Naive B cell (primary cell): ENCODE data around the gene THRAP3. TPM values are rescaled to one million over a fixed set of nuclear protein-coding genes. Genes with fewer than 3 reads are reported as not detected.
"Not testable (repeated sequence)": the region's sequence is repeated elsewhere in the genome, so short reads cannot be mapped to it uniquely, and the experiment has no call there.

Experiments
- ATAC-seq, 2 donors: fragments of 150-1000 bp; cut with Tn5 transposase; 2 replicates each; pipeline ENCODE4 v1.10.0; 2021; ENCODE audit warnings: low read depth in 2 of 2, mild to moderate bottlenecking in 2 of 2, moderate library complexity in 2 of 2
- DNase-seq: peaks from one replicate; pipeline ENCODE4 v3.0.0; 2022
- H3K27ac Mint-ChIP-seq, 6 donors: one replicate each; pipeline ENCODE4 v1.8.0; 2020 to 2022; ENCODE audit warnings: mild to moderate bottlenecking in 6 of 6, mixed read lengths in 6 of 6, moderate library complexity in 5 of 6, inconsistent platforms in 2 of 6
- H3K27me3 Mint-ChIP-seq, 3 donors: one replicate each; pipeline ENCODE4 v1.8.0; 2021 to 2022; ENCODE audit warnings: mixed read lengths in 3 of 3, mild to moderate bottlenecking in 1 of 3
- H3K36me3 Mint-ChIP-seq, 2 donors: one replicate each; pipeline ENCODE4 v1.8.0; 2020 to 2022; ENCODE audit warnings: mixed read lengths in 2 of 2, inconsistent platforms in 1 of 2, mild to moderate bottlenecking in 1 of 2
- H3K4me1 Mint-ChIP-seq, 3 donors: one replicate each; pipeline ENCODE4 v1.8.0; 2020 to 2022; ENCODE audit warnings: mixed read lengths in 3 of 3, inconsistent platforms in 1 of 3, mild to moderate bottlenecking in 1 of 3, moderate library complexity in 1 of 3
- H3K4me3 Mint-ChIP-seq, 8 donors: one replicate each; pipeline ENCODE4 v1.8.0; 2020 to 2022; ENCODE audit warnings: mild to moderate bottlenecking in 8 of 8, mixed read lengths in 8 of 8, moderate library complexity in 8 of 8, inconsistent platforms in 2 of 8
- H3K9me3 Mint-ChIP-seq, 7 donors: one replicate each; pipeline ENCODE4 v1.8.0; 2020 to 2022; ENCODE audit warnings: mixed read lengths in 7 of 7, mild to moderate bottlenecking in 5 of 7, inconsistent platforms in 2 of 7, moderate library complexity in 1 of 7
- polyA plus RNA-seq, 6 donors: library from polyadenylated mRNA; unstranded; fragments of 300-500 nt; fragmentation: Illumina TruSeq; gene quantifications; one replicate each; pipeline ENCODE4 v1.2.3, GENCODE V29; 2021; ENCODE audit warnings: low read depth in 6 of 6

Gene THRAP3
- polyA plus RNA-seq, 6 donors from 2014 or later: 109 to 142 (median 131) TPM

GRCh38 chr1:36247538-36247937 is 23.3 kb downstream of the THRAP3 start:
- Mint-ChIP-seq H3K27me3 (no peaks in the 10 kb centered on the region), H3K9me3 (peaks cover 0 to 2% (median 0%) of the 10 kb centered on the region in 7 donors), H3K27ac (peak overlapping the region in 2 of 6 donors; percentile 76 to 79), H3K4me3 (peak overlapping the region in 1 of 8 donors; percentile 83), H3K4me1 (peaks cover 40 to 65% (median 54%) of the 10 kb centered on the region in 3 donors), H3K36me3 (peaks cover 4 to 19% of the 10 kb centered on the region in 2 donors)
- DNase-seq (no peak), ATAC-seq (no peak)

GRCh38 chr1:36248250-36248894 is 24.1 kb downstream of the THRAP3 start:
- Mint-ChIP-seq H3K4me3 (peak overlapping the region in 3 of 8 donors; percentile 29 to 76 (median 45)), H3K27ac (peak overlapping the region; percentile 23 to 91 (median 78)), H3K36me3 (peaks cover 4 to 19% of the 10 kb centered on the region in 2 donors), H3K9me3 (peaks cover 0 to 2% (median 0%) of the 10 kb centered on the region in 7 donors), H3K27me3 (no peaks in the 10 kb centered on the region), H3K4me1 (peaks cover 45 to 67% (median 54%) of the 10 kb centered on the region in 3 donors)
- ATAC-seq: no peak
- no peak for DNase-seq

DNA sequence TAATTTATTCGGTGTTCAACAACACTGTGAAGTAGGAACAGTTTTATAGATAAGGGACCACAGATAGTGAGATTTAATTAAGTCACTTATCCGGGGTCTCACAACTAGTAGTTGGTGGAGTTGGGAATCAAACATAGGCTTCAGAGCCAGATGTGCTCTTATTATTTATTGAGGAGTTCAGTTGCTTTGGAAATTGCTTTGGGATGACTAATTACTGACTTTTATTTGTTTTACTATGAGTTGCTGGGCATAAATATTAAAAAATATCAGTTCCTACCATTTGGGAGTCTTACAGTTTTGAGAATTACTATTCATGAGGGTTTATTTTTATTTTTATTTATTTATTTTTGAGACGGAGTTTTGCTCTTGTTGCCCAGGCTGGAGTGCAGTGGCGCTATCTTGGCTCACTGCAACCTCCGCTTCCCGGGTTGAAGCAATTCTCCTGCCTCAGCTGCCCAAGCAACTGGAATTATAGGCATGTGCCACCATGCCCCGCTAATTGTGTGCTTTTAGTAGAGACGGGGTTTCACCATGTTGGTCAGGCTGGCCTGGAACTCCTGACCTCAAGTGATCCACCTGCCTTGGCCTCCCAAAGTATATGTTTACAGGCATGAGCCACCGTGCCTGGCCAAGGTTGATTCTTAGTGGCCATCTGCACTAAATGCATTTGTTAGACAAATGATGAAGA is 27.7 kb downstream of the THRAP3 start:
- no peak for ATAC-seq
- H3K9me3 Mint-ChIP-seq: peaks cover 0 to 4% (median under 1%) of the 10 kb centered on the region in 7 donors
- H3K36me3 Mint-ChIP-seq: peaks cover 2 to 13% of the 10 kb centered on the region in 2 donors
- no peak overlapping the region for H3K4me3 Mint-ChIP-seq
- no peak for DNase-seq
- peak overlapping the region in 4 of 6 donors; percentile 34 to 78 (median 51) for H3K27ac Mint-ChIP-seq
- peaks cover 54 to 82% (median 67%) of the 10 kb centered on the region in 3 donors for H3K4me1 Mint-ChIP-seq
- H3K27me3 Mint-ChIP-seq: no peaks in the 10 kb centered on the region

- H3K9me3 Mint-ChIP-seq, ATAC-seq, H3K27me3 Mint-ChIP-seq, DNase-seq, H3K4me3 Mint-ChIP-seq: not testable (repeated sequence)
- H3K4me1 Mint-ChIP-seq: peaks cover 59 to 85% (median 72%) of the 10 kb centered on the region in 3 donors
- H3K27ac Mint-ChIP-seq: peak overlapping the region in 1 of 6 donors; percentile 34
- H3K36me3 Mint-ChIP-seq: peaks cover 7 to 18% of the 10 kb centered on the region in 2 donors
Observed at GRCh38 chr1:36252482-36252824, 28.2 kb downstream of the THRAP3 start.

DNA sequence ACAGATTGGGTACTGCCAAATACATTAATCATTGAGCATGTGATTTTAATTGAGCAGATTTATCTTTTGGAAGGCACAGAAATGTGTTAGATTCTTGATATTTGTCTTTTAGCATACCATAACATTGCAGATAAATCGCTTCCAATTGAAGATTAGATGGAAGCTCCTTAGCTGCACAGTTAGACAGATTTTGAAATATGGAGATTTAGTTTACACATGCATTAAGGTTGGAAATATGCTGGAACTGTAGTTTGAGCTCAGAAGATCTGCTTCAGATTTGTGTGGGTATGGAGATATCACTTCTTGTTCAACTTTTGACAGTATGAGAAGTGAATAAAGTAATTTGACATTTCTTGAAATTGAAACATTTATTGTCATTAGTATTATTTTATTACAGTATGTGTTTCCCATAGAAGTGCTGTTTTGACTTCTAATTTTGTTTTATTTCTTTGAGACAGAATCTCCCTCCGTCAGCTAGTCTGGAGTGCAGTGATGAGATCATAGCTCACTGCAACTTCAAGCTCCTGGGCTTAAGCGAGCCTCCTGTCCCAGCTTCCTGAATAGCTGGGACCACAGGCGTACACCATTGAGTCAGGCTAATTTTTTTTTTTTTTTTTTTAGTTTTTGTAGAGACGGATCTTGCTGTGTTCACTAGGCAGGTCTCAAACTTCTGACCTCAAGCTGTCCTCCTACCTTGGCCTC is 29.1 kb downstream of the THRAP3 start:
- ATAC-seq (no peak), DNase-seq (no peak)
- Mint-ChIP-seq H3K27ac (peak overlapping the region in 5 of 6 donors; percentile 32 to 78 (median 51)), H3K36me3 (peaks cover 13 to 20% of the 10 kb centered on the region in 2 donors), H3K27me3 (no peaks in the 10 kb centered on the region), H3K4me1 (peaks cover 62 to 85% (median 72%) of the 10 kb centered on the region in 3 donors), H3K4me3 (peak overlapping the region in 3 of 8 donors; percentile 1 to 34 (median 10)), H3K9me3 (peaks cover 0 to 6% (median 2%) of the 10 kb centered on the region in 7 donors)

- Mint-ChIP-seq H3K9me3 (peaks cover 0 to 5% (median 2%) of the 10 kb centered on the region in 7 donors), H3K27ac (peak overlapping the region; percentile 83 to 96 (median 94)), H3K27me3 (no peaks in the 10 kb centered on the region), H3K4me1 (peaks cover 42 to 81% (median 56%) of the 10 kb centered on the region in 3 donors), H3K4me3 (peak overlapping the region; percentile 27 to 88 (median 78)), H3K36me3 (peaks cover 11 to 13% of the 10 kb centered on the region in 2 donors)
- DNase-seq (peak; percentile 20), ATAC-seq (peak; percentile 59 to 65)
Observed at GRCh38 chr1:36256558-36257374, 32.5 kb downstream of the THRAP3 start.

DNA sequence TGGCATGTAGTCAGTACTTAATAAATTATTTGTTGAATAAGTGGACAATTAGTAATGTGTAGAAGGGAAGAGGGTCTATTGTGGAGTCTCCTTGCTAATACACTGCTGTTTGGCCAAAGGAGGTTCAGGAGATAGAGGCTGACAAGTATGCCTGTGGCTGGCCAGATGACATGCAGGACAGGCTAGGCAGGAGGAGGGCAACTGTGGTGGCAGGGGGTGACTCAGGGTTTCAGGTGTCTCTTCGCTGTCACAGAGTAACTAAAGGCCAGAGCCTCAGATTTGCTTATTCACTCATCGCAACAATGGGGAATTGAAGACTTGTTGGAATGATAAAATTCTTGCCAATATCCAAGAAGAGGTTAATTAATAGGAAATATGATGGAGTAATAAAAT is 33.1 kb downstream of the THRAP3 start:
- peaks cover 47 to 77% (median 59%) of the 10 kb centered on the region in 3 donors for H3K4me1 Mint-ChIP-seq
- H3K36me3 Mint-ChIP-seq: peaks cover 11 to 13% of the 10 kb centered on the region in 2 donors
- peak overlapping the region; percentile 27 to 88 (median 78) for H3K4me3 Mint-ChIP-seq
- DNase-seq (no peak), ATAC-seq (peak; percentile 29)
- peaks cover 0 to 5% (median 2%) of the 10 kb centered on the region in 7 donors for H3K9me3 Mint-ChIP-seq
- no peaks in the 10 kb centered on the region for H3K27me3 Mint-ChIP-seq
- peak overlapping the region; percentile 83 to 96 (median 94) for H3K27ac Mint-ChIP-seq

GRCh38 chr1:36258960-36259344 is 34.7 kb downstream of the THRAP3 start:
- DNase-seq: no peak
- Mint-ChIP-seq H3K27ac (peak overlapping the region in 5 of 6 donors; percentile 61 to 96 (median 90)), H3K27me3 (no peaks in the 10 kb centered on the region), H3K36me3 (peaks cover 11 to 13% of the 10 kb centered on the region in 2 donors), H3K4me1 (peaks cover 46 to 74% (median 66%) of the 10 kb centered on the region in 3 donors), H3K4me3 (peak overlapping the region in 3 of 8 donors; percentile 66 to 88 (median 80)), H3K9me3 (peaks cover 0 to 5% (median 2%) of the 10 kb centered on the region in 7 donors)
- no peak for ATAC-seq

DNA sequence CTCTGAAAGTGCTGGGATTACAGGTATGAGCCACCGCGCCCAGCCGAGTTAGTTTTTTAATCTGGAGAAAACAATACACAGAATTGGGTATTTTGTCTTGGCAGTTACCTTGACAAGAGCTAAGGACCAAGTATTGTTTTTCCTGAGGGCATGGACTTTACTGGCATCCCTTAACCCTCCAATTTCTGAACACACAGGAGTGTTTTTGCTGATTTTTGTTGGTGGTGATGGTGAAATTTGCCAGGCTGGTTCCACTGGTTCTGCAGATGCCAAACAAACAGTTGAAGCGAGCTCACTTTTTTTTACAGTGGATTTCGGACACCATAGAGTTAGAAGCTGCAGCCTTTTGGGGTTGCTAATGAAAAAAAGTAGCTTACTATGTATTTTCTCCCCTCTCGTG is 44.7 kb downstream of the THRAP3 start:
- no peak for ATAC-seq
- no peak for DNase-seq
- Mint-ChIP-seq H3K9me3 (no peaks in the 10 kb centered on the region), H3K27me3 (no peaks in the 10 kb centered on the region), H3K4me1 (peaks cover 11 to 32% (median 18%) of the 10 kb centered on the region in 3 donors), H3K27ac (peak overlapping the region in 3 of 6 donors; percentile 28 to 51 (median 37)), H3K4me3 (no peak overlapping the region), H3K36me3 (no peaks in the 10 kb centered on the region)

- H3K9me3 Mint-ChIP-seq: no peaks in the 10 kb centered on the region
- H3K4me1 Mint-ChIP-seq: peaks cover 7 to 28% (median 15%) of the 10 kb centered on the region in 3 donors
- no peak for DNase-seq
- no peaks in the 10 kb centered on the region for H3K36me3 Mint-ChIP-seq
- H3K27me3 Mint-ChIP-seq: no peaks in the 10 kb centered on the region
- no peak for ATAC-seq
- H3K4me3 Mint-ChIP-seq: no peak overlapping the region
- H3K27ac Mint-ChIP-seq: peak overlapping the region in 5 of 6 donors; percentile 22 to 74 (median 37)
Observed at GRCh38 chr1:36269408-36269838, 45.2 kb downstream of the THRAP3 start.

GRCh38 chr1:36273024-36273423 is 48.8 kb downstream of the THRAP3 start:
- ATAC-seq (no peak), DNase-seq (no peak)
- Mint-ChIP-seq H3K4me1 (peaks cover 7 to 29% (median 15%) of the 10 kb centered on the region in 3 donors), H3K9me3 (no peaks in the 10 kb centered on the region), H3K4me3 (no peak overlapping the region), H3K36me3 (no peaks in the 10 kb centered on the region), H3K27ac (peak overlapping the region in 4 of 6 donors; percentile 18 to 66 (median 48)), H3K27me3 (no peaks in the 10 kb centered on the region)

DNA sequence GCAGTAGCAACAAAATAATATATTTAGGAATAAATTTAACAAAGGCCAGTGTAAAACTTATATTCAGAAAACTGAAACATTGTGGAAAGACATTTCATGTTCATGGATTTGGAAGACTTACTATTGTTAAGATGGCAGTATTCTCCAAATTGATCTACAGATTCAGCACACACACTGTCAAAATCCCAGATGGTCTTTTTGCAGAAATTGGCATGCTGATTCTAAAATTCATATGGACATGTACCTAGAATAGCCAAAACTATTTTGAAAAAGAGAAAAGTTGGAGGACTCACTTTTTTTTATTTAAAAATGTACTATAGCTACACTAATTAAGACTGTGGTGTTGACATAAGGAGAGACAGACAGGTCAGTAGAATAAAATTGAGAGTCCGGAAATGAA is 50.0 kb downstream of the THRAP3 start:
- Mint-ChIP-seq H3K27me3 (no peaks in the 10 kb centered on the region), H3K4me3 (no peak overlapping the region), H3K9me3 (no peaks in the 10 kb centered on the region), H3K4me1 (peaks cover 6 to 21% (median 17%) of the 10 kb centered on the region in 3 donors), H3K36me3 (no peaks in the 10 kb centered on the region), H3K27ac (no peak overlapping the region)
- no peak for ATAC-seq
- no peak for DNase-seq
